Liver (tissue), 9 donors: ENCODE data around the gene SYNGR2. TPM values are rescaled to one million over a fixed set of nuclear protein-coding genes. Genes with fewer than 3 reads are reported as not detected.

ENCODE experiments used
- DNase-seq: peaks from one replicate; pipeline ENCODE4 v3.0.0-alpha.2; 2017; ENCODE audit warnings: low spot score
- H3K27ac ChIP-seq, 2 donors: one replicate each; pipeline ENCODE4 v1.7.0; 2013; ENCODE audit warnings: inconsistent platforms in 2 of 2, low read length in 2 of 2, control low read depth in 1 of 2, low read depth in 1 of 2, mild to moderate bottlenecking in 1 of 2
- H3K27me3 ChIP-seq, 4 donors: one replicate each; pipeline versions ENCODE4 v1.6.1 to v1.7.0; 2013; ENCODE audit warnings: low read length in 3 of 4, inconsistent platforms in 1 of 4, mild to moderate bottlenecking in 1 of 4, moderate library complexity in 1 of 4; ENCODE audit not compliant: control insufficient read depth in 4 of 4, insufficient read depth in 4 of 4
- H3K36me3 ChIP-seq, 4 donors: one replicate each; pipeline versions ENCODE4 v1.6.1 to v1.7.0; 2013; ENCODE audit warnings: low read length in 3 of 4, mild to moderate bottlenecking in 3 of 4, low read depth in 1 of 4, moderate library complexity in 1 of 4; ENCODE audit not compliant: control insufficient read depth in 4 of 4, insufficient read depth in 3 of 4
- H3K4me1 ChIP-seq, 4 donors: one replicate each; pipeline versions ENCODE4 v1.6.1 to v1.7.0; 2013; ENCODE audit warnings: low read length in 3 of 4, mild to moderate bottlenecking in 3 of 4, moderate library complexity in 1 of 4; ENCODE audit not compliant: control insufficient read depth in 4 of 4, insufficient read depth in 4 of 4
- H3K4me3 ChIP-seq, 3 donors: one replicate each; pipeline versions ENCODE4 v1.6.1 to v1.7.0; 2013; ENCODE audit warnings: low read length in 3 of 3, control low read depth in 1 of 3, low read depth in 1 of 3, mild to moderate bottlenecking in 1 of 3
- H3K9ac ChIP-seq, 2 donors: one replicate each; pipeline ENCODE4 v1.7.0; 2013; ENCODE audit warnings: low read length in 2 of 2, mild to moderate bottlenecking in 2 of 2, moderate library complexity in 2 of 2, control low read depth in 1 of 2, low read depth in 1 of 2
- H3K9me3 ChIP-seq, 4 donors: one replicate each; pipeline versions ENCODE4 v1.6.1 to v1.7.0; 2013; ENCODE audit warnings: low read length in 3 of 4; ENCODE audit not compliant: control insufficient read depth in 4 of 4
- GABPA ChIP-seq, 2 donors: IDR thresholded peaks in 1 of 2; conservative IDR thresholded peaks in 1 of 2; 2 replicates each; pipeline ENCODE4 v1.6.1; 2016; ENCODE audit warnings: antibody characterized with exemption in 2 of 2, mild to moderate bottlenecking in 1 of 2, moderate library complexity in 1 of 2
- HNF4A ChIP-seq, 2 donors: conservative IDR thresholded peaks; 2 replicates each; pipeline ENCODE4 v1.6.1; 2016; ENCODE audit warnings: antibody characterized with exemption in 2 of 2, mild to moderate bottlenecking in 2 of 2
- NR2F2 ChIP-seq: IDR thresholded peaks from 2 replicates; pipeline ENCODE4 v1.6.1; 2016; ENCODE audit warnings: antibody characterized with exemption
- RAD21 ChIP-seq, 2 donors: IDR thresholded peaks; 2 replicates each; pipeline ENCODE4 v1.6.1; 2016; ENCODE audit warnings: antibody characterized with exemption in 2 of 2, mild to moderate bottlenecking in 2 of 2
- RXRA ChIP-seq, 2 donors: IDR thresholded peaks; 2 replicates each; pipeline ENCODE4 v1.6.1; 2017 to 2018; ENCODE audit warnings: antibody characterized with exemption in 2 of 2, mild to moderate bottlenecking in 1 of 2
- TAF1 ChIP-seq: conservative IDR thresholded peaks from 2 replicates; pipeline ENCODE4 v1.6.1; 2016; ENCODE audit warnings: antibody characterized with exemption, mild to moderate bottlenecking
- WGBS: extraction: QIAGEN DNeasy Blood & Tissue Kit; methylation state at CpG from one replicate; pipeline ENCODE4 v1.1.7; 2013; 5-methylcytosine and 5-hydroxymethylcytosine counted together
- polyA plus RNA-seq, 2 donors: library from polyadenylated mRNA; stranded (reverse) in 1 of 2; unstranded in 1 of 2; fragments of 200-250 nt in 1 of 2; fragments of >200 nt in 1 of 2; fragmentation: Nextera tagmentation in 1 of 2; extraction: Ambion mirVana in 1 of 2; gene quantifications; one replicate each; pipeline versions ENCODE4 v1.2.1 to v1.2.3, GENCODE V29; 2013 to 2015
- total RNA-seq, 2 donors: library from RNA; depleted of rRNA; stranded (reverse); fragments of >200 nt; gene quantifications; one replicate each; pipeline ENCODE4 v1.2.3, GENCODE V29; 2014
- TF ChIP-seq, protein P1 (sequence below): IDR thresholded peaks from 2 replicates; pipeline ENCODE4 v1.6.1; 2016; ENCODE audit warnings: antibody characterized with exemption, mild to moderate bottlenecking
- TF ChIP-seq, protein P2 (sequence below): IDR thresholded peaks from 2 replicates; pipeline ENCODE4 v1.6.1; 2016; ENCODE audit warnings: antibody characterized with exemption
- TF ChIP-seq, protein P3 (sequence below): fragments of 150-350 bp; IDR thresholded peaks from 2 replicates; pipeline ENCODE4 v1.5.1; 2017; ENCODE audit warnings: improper control_type of control experiment, low read depth, low read length; ENCODE audit not compliant: missing input control
- TF ChIP-seq, protein P4 (sequence below): IDR thresholded peaks from 2 replicates; pipeline ENCODE4 v1.6.1; 2016; ENCODE audit warnings: antibody characterized with exemption
- donor health status: healthy.
- donor health status: healthy.
- donor health status: healthy.
- donor health status: healthy.
- donor health status: healthy.

The SYNGR2 gene
- total and polyA plus RNA-seq, 4 donors = 27.9 to 84.7 (median 55.2) TPM

DNA sequence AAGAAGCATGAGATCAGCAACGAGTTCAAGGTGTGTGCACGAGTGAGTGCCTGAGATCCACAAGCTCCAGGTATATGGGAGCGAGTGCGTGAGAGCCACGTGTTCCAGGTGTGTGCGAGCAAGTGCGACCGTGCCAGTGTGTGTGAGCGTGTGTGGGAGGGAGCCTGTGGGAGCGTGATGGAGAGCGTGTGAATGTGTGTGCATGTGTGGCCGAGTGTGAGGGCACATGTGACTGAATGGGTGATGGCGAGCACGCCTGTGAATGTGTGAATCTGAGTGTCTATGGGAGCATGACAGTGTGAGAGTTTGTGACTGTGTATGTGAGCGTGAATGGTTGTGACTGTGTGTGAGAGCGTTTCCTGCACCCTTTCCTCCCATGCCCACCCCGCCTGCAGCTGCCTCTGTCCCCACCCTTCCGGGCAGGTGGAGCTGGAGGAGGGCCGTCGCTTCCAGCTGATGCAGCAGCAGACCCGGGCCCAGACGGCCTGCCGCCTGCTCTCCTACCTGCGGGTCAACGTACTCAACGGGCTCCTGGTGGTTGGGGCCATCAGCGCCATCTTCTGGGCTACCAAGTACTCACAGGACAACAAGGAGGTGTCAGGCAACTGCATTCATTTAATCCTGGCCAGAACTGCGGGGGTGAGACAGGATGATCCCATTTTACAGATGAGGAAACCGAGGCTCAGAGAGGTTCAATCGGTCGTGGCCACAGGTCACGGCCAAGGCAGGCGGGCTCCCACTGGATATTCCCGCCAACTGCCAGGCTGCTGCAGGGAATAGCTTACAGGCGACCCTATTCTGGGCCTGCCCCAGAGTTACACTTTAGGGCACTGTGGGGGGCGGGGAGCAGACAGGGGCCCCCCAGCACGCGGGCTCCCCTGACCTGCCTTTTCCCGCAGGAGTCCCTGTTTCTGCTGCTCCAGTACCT, 34.1 kb upstream of the SYNGR2 start:
- H3K9me3 ChIP-seq = no peaks in the 10 kb centered on the region
- no peaks in the 10 kb centered on the region for H3K36me3 ChIP-seq
- 53% methylated on average over 39 of the region's 39 CpGs for WGBS
- peaks cover 0 to 20% (median 6%) of the 10 kb centered on the region in 4 donors for H3K4me1 ChIP-seq
- peak; percentile 67 for DNase-seq
- no peak overlapping the region for H3K9ac ChIP-seq
- no peak overlapping the region for H3K4me3 ChIP-seq
- no peak overlapping the region for H3K27ac ChIP-seq
- H3K27me3 ChIP-seq = no peaks in the 10 kb centered on the region
- peak; percentile 50 to 74 for TF ChIP-seq RAD21 (IDR thresholded peaks at IDR 0.05)
- no peak for TF ChIP-seq GABPA (IDR thresholded peaks at IDR 0.05 in 1 of 2, conservative IDR thresholded peaks at IDR 0.05 in 1 of 2)
- TF ChIP-seq, protein P1, sequence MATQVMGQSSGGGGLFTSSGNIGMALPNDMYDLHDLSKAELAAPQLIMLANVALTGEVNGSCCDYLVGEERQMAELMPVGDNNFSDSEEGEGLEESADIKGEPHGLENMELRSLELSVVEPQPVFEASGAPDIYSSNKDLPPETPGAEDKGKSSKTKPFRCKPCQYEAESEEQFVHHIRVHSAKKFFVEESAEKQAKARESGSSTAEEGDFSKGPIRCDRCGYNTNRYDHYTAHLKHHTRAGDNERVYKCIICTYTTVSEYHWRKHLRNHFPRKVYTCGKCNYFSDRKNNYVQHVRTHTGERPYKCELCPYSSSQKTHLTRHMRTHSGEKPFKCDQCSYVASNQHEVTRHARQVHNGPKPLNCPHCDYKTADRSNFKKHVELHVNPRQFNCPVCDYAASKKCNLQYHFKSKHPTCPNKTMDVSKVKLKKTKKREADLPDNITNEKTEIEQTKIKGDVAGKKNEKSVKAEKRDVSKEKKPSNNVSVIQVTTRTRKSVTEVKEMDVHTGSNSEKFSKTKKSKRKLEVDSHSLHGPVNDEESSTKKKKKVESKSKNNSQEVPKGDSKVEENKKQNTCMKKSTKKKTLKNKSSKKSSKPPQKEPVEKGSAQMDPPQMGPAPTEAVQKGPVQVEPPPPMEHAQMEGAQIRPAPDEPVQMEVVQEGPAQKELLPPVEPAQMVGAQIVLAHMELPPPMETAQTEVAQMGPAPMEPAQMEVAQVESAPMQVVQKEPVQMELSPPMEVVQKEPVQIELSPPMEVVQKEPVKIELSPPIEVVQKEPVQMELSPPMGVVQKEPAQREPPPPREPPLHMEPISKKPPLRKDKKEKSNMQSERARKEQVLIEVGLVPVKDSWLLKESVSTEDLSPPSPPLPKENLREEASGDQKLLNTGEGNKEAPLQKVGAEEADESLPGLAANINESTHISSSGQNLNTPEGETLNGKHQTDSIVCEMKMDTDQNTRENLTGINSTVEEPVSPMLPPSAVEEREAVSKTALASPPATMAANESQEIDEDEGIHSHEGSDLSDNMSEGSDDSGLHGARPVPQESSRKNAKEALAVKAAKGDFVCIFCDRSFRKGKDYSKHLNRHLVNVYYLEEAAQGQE = no peak
- TF ChIP-seq, protein P2, sequence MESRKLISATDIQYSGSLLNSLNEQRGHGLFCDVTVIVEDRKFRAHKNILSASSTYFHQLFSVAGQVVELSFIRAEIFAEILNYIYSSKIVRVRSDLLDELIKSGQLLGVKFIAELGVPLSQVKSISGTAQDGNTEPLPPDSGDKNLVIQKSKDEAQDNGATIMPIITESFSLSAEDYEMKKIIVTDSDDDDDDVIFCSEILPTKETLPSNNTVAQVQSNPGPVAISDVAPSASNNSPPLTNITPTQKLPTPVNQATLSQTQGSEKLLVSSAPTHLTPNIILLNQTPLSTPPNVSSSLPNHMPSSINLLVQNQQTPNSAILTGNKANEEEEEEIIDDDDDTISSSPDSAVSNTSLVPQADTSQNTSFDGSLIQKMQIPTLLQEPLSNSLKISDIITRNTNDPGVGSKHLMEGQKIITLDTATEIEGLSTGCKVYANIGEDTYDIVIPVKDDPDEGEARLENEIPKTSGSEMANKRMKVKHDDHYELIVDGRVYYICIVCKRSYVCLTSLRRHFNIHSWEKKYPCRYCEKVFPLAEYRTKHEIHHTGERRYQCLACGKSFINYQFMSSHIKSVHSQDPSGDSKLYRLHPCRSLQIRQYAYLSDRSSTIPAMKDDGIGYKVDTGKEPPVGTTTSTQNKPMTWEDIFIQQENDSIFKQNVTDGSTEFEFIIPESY = no peak
- TF ChIP-seq NR2F2 = no peak
- TF ChIP-seq, protein P3, sequence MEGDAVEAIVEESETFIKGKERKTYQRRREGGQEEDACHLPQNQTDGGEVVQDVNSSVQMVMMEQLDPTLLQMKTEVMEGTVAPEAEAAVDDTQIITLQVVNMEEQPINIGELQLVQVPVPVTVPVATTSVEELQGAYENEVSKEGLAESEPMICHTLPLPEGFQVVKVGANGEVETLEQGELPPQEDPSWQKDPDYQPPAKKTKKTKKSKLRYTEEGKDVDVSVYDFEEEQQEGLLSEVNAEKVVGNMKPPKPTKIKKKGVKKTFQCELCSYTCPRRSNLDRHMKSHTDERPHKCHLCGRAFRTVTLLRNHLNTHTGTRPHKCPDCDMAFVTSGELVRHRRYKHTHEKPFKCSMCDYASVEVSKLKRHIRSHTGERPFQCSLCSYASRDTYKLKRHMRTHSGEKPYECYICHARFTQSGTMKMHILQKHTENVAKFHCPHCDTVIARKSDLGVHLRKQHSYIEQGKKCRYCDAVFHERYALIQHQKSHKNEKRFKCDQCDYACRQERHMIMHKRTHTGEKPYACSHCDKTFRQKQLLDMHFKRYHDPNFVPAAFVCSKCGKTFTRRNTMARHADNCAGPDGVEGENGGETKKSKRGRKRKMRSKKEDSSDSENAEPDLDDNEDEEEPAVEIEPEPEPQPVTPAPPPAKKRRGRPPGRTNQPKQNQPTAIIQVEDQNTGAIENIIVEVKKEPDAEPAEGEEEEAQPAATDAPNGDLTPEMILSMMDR = peak; percentile 40
- TF ChIP-seq HNF4A (conservative IDR thresholded peaks at IDR 0.05) = no peak
- TF ChIP-seq RXRA (IDR thresholded peaks at IDR 0.05) = no peak

DNA sequence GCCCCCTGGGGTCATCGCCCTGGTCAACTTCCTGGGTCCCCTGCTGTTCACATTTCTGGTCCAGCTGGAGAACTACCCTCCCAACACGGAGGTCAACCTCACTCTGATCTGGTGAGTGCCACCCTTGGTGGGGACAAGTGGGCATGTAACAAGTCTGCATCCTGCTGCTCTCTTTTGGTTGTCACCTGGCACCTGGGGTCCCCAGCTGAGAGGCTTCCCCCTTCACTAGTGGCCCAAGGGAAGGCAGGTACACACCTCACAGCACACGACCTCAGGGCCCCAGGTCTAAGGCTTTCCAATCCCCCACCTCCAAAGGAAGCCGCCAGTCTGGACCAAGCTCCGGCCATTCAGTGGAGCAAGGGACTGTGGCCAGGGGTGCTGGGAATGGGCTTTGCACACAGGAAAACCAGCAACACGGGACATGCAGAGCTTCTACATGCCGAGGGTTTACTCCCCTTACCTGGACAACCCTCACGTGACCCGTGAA, 33.4 kb upstream of the SYNGR2 start:
- H3K27me3 ChIP-seq = no peaks in the 10 kb centered on the region
- H3K4me1 ChIP-seq = peaks cover 0 to 13% (median 2%) of the 10 kb centered on the region in 4 donors
- no peak overlapping the region for H3K9ac ChIP-seq
- H3K9me3 ChIP-seq = no peaks in the 10 kb centered on the region
- DNase-seq = no peak
- no peak overlapping the region for H3K4me3 ChIP-seq
- H3K36me3 ChIP-seq = no peaks in the 10 kb centered on the region
- TF ChIP-seq, protein P3 = no peak
- TF ChIP-seq GABPA (IDR thresholded peaks at IDR 0.05 in 1 of 2, conservative IDR thresholded peaks at IDR 0.05 in 1 of 2) (no peak), TAF1 (no peak), RAD21 (IDR thresholded peaks at IDR 0.05) (no peak), NR2F2 (no peak), RXRA (IDR thresholded peaks at IDR 0.05) (no peak)
- TF ChIP-seq, protein P4, sequence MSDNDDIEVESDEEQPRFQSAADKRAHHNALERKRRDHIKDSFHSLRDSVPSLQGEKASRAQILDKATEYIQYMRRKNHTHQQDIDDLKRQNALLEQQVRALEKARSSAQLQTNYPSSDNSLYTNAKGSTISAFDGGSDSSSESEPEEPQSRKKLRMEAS = no peak
- WGBS = 75% methylated on average over 9 of the region's 9 CpGs
- no peak overlapping the region for H3K27ac ChIP-seq
